Epidermal melanocyte (primary cell): ENCODE results near the gene DZIP1.
A peak's percentile ranks its signal among the peaks of the same experiment; 100 is the strongest.

ENCODE experiments used
- DNase-seq: peaks from one replicate; pipeline ENCODE4 v3.0.0; 2011; ENCODE audit warnings: low spot score; ENCODE audit not compliant: insufficient read length

DZIP1 gene

GRCh38 chr13:95643936-95644598, 439 bp downstream of the DZIP1 start:
- no peak for DNase-seq

DNA sequence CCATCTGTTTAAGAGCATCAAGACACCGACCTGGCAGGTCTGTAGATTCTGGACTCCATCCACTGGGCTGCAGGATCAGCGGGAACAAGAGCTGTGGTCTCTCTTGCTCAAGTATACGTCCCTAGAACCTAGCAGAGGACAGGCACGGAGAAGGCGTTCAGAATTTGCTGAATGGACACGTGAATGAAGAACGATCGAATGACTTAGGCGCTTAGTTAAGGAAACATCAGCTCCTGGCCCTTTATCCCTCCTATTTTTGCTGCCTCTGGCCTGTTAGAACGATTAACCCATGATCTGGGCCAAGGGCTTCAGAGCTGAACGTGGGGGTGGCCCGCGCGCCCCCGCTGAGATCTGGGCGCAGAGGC, 953 bp downstream of the DZIP1 start:
- no peak for DNase-seq

DNA sequence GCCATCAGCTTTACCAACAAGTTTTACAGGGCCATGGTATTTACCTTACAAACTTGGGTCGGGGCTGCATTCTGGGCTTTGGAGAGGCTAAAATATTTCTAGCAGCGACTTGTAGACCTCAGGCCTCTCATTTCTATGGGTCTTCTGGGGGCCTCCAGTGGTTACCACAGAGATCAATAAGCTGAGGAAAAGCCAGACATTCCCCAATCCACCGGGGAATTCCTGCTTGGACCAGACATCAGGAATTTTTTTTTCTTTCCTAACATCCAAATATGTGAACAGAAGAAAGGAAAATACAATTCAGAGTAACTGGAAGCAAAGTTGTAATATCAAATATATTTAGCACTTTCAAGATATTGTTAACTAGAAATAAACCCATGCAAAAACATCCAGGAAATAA, 1.5 kb downstream of the DZIP1 start:
- no peak for DNase-seq

DNA sequence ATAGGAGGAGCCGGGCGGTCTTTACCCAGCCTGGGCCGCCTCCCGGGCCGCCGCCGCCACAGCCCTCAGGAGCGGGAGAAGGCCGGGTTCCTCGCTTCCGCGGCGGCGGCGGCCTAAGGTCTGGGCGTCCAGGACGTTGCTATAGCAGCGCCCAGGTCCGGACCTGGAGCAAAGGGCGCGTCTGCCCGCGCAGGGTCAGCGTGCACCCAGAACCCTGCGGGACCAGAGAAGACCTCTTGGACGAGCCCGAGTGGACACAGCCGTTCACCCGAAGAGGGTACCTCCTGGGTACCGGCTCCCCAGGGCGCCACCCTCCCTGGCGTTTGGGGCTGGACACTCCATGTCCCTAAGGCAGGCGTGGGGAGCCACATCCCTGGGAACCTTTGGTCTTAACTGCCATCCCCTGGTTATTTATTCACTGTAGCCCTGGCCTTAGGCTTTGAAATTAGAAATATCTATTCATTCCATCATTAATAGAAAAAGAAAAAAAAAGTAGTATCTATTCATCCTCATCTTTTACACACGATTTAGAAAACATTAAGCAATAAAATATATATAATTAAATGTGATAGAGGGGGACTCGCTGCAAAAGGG, 2.4 kb downstream of the DZIP1 start:
- no peak for DNase-seq

DNA sequence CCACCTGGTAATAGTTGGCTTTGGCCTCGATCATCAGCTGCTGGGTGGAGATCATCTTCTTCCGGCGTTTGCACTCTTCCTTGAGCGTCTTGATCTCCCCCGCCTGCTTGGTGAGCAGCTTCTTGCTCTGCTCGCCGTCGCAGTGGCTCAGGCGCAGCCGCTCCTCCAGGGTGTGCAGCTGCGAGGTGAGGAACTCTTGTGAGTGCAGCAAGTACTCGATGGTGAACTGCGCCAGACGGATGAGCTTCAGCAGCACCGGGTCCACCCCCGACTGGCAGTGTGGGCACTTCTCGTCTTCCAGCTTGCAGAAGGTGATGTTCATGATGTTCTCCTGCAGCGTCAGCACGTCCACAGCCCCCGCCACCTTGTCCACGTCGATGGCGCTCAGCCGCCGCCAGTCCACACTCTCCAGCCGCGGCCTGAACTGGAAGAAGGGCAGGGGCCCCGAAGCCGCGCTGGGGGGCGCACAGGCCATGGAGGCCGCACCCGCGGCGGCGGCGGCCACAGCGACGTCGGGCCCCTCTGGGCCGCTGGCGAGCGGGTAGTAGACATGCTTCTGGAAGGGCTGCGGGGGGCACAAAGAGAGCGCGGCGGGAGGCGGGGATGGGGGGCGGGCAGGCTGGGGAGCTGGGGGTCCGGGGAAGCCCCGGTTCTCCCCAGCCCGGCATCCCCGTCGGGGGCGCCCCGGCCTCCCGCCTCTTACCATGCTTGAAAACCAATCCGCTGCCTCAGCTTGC, 3.0 kb downstream of the DZIP1 start:
- no peak for DNase-seq

DNA sequence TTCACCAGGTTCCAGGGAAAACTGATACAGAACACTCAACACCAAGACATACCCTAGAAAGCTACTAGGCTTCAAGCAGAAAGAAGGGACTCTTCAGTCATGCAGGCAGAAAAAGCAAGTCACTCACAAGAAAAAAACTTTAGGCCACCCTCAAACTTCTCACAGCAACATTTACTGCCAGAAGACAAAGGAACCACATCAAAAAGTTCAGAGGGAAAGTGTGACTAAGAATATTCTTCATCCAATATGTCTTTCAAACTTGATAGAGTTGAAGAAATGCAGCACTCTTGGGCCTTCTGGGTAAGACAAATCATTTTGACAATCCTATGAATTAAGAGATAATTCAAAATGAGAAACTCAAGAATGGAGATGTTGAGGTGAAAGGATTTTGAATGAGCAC, 7.7 kb downstream of the DZIP1 start:
- no peak for DNase-seq

DNA sequence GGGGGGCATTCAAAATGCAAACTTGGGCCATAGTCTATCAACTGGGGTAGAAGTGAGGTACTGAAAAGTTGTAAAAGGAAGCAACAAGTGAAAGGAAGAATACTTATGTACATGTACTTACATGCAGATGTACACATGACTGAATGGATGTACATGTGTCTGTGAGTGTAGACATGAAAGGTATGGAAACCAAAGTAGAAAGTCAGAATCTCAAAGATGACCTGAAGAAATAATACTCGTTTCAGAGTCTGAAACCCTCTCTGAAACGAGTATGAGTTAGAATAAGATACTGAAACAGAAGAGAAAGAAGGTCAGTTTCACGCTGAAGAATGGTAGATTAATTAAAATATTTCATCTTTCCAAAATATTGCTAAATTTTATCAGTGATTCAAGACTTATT, 13.9 kb downstream of the DZIP1 start:
- DNase-seq, result no peak

DNA sequence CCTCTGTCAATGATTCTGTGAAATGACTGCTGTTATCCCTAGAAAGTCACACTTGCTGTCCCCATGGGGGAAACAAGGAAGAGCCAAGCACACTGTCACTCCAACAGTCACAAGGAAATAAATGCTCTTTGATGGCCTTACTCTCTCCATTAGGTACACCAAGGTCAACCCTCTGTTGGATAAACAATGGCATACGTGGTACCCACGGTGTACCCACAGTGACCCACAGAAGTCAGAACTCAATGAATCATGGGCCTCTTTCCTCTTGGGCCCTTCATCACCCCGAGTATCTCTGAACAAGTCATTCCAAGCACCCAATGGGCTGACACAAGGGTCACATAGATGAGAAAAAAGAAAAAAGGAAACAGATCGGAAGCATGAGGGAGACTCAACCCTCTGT, 15.4 kb downstream of the DZIP1 start:
- DNase-seq, result no peak

DNA sequence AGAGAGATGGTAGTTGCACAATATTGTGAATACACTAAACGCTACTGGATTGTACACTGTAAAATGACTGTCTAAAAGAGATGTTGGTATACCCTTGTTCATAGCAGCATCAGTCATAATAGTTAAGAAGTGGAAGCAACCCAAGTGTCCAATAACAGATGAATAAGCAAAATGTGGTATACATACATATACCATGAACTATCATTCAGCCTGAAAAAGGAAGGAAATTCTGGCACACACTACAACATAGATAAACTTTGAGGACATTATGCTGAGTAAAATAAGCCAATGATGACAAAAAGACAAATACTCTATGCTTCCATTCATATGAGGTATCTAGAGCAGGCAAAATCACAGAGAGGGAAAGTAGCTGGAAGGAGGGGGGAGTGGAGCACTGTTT, 16.0 kb downstream of the DZIP1 start:
- no peak for DNase-seq

GRCh38 chr13:95627590-95627989, 16.9 kb downstream of the DZIP1 start:
- no peak for DNase-seq

DNA sequence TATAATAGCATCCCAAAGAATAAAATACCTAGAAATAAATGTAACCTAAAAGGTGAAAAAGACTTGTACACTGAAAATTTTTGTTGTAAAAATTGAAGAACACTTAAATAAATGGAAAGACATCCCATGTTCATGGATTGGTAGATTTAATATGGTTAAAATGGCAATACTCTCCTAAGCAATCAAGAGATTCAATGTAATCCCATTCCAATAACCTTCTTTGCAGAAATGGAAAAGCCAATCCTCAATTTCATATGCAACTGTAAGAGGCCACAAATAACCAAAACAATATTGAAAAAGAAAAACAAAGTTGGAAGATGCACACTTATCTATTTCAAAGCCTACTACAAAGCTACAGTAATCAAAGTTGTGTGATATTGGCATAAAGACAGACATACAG, 17.7 kb downstream of the DZIP1 start:
- DNase-seq, result no peak

DNA sequence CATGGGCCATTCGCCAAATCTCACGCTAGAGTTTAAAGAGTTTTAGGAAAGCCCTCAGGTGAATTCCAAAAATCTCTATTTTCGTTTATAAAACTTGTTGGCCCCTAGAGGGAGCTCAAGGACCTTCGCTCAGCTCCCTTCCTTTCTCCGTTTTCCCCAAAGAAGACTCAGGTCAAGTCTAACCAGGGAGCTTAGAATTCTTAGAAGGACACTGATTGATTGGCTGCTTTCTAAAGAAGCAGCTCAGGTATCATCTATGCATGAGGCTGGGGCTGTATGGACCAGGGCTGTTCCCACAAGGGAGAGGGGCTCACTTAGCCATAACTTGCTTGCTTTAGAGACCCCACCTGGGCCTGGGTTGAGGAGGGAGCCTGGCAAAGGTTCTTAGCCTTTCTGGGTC, 20.5 kb downstream of the DZIP1 start:
- peak; percentile 58 for DNase-seq

DNA sequence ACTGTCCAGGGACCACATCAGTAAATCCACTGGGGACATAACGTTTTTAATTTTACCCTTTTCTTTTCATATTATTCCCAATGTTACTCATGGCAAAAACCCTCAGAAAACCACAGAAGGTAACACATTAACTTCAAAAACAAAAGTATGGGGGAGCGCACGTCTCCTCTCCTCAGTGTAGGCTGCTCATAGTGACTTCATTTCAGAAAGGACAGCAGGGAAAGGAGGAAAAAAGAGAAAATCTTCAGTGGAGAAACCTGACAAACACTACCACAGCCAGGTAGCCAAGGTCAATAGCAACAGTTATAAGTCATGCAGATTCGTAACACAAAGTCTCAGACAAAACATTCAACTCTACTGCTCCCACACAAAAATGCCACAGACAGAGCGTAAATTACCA, 21.4 kb downstream of the DZIP1 start:
- no peak for DNase-seq

- DNase-seq, result no peak
These were observed 23.5 kb downstream of the DZIP1 start for GRCh38 chr13:95620825-95621498.

DNA sequence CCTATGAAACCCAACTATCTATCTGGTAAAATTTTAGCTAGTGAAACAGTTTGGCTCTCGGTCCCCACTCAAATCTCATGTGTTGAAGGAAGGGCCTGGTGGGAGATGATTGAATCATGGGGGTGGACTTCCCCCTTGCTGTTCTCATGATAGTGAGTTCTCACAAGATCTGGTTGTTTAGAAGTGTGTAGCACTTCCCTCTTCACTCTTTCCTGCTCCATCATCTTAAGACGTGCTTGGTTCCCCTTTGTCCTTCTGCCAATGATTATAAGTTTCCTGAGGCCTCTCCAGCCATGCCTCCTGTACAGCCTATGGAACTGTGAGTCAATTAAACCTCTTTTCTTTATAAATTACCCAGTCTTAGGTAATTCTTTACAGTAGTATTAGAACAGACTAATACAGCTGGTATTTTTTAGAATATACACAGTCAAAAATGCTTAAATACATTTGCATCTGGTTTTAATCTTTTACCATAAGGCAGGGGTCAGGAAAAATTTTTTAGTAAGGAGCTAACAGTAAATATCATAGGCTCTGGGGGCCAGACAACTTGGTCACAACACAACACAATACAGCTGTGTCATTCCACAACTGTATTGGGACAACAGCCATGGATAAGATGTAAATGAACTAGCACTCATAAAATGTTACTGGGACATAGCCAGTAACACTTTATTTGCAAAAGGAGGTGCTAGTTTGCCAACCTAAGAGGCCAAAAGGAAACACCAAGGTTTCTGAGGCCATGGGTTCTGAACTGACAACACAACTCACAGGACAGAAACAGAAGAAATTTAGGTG, 24.3 kb downstream of the DZIP1 start:
- no peak for DNase-seq

DNA sequence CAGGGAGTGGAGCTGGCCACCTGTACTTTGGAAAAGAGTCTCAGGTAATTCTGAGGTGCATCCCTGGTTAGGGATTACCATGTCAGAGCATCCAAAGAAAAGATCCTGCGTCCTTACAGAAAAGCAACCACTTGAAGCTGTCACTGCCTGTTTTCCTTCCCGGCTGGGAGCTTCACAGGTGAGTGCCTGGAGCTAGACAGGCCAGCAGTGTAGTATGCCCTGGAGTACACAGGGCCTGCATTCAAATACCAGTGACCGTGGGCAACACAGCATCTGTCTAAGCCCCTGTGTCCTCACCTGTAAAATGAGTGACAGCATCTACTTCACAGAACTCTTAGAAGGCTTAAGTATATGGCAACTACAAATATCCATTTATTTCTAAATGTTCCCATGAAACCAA, 29.0 kb downstream of the DZIP1 start:
- no peak for DNase-seq

GRCh38 chr13:95614641-95615245, 29.8 kb downstream of the DZIP1 start:
- DNase-seq, result no peak

GRCh38 chr13:95608640-95609323, 35.7 kb downstream of the DZIP1 start:
- DNase-seq, result no peak

- DNase-seq, result no peak
These were observed 37.1 kb downstream of the DZIP1 start for GRCh38 chr13:95607366-95607765.

DNA sequence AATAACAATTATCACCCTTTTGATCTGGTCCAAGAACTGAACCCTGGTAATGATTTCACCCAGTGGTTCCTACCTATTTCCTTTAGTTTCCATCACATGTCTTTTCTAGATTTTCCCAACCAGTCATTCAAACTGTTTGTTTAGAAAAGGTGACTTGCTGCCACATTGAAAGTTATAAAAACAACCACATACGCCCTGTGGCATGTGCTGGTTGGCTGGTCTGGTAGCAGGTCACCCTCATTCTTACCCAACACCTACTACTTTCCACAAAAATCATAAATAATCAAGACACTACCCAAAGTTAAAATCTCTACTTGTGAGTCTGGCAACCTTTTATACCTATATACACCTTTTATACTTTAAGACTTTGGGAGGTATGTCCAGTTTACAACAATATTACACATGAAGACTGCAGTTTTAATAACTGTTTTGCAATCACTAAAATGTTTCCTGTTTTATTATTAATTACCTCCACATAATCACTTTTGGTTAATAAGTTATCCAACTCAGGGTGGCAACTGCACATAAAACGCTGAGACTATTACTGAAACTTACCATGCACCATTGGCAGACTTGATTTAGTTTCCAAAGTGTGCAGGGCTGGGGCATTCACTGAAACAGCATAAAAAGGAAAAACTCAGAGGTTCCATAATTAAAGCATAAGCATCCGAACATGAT, 38.9 kb downstream of the DZIP1 start:
- DNase-seq, result no peak
